Neural progenitor cell (in vitro differentiated cells): ENCODE data around the gene SPNS3. TPM values are rescaled to one million over a fixed set of nuclear protein-coding genes. Genes with fewer than 3 reads are reported as not detected.
A peak's percentile ranks its signal among the peaks of the same experiment; 100 is the strongest.

Source experiments
- DNase-seq: peaks from one replicate; pipeline ENCODE4 v3.0.0-alpha.2; 2016; ENCODE audit warnings: low spot score
- H2AFZ ChIP-seq: fragments of 200-600 bp; sonication (generic); replicated peaks from 2 replicates; pipeline ENCODE4 v1.6.1; 2016; ENCODE audit warnings: antibody characterized with exemption
- H3F3A ChIP-seq: fragments of 200-600 bp; sonication (generic); 2 replicates; pipeline ENCODE4 v1.6.1; 2016; ENCODE audit warnings: antibody characterized with exemption, low read depth
- H3K27ac ChIP-seq: fragments of 200-600 bp; sonication (generic); 2 replicates; pipeline ENCODE4 v1.5.1; 2016; ENCODE audit warnings: mild to moderate bottlenecking
- H3K27me3 ChIP-seq: fragments of 200-600 bp; sonication (generic); 2 replicates; pipeline ENCODE4 v1.6.1; 2016; ENCODE audit warnings: mild to moderate bottlenecking, moderate library complexity
- H3K36me3 ChIP-seq: fragments of 200-600 bp; sonication (generic); 2 replicates; pipeline ENCODE4 v1.5.1; 2016
- H3K4me1 ChIP-seq: fragments of 200-600 bp; sonication (generic); 2 replicates; pipeline ENCODE4 v1.6.1; 2016; ENCODE audit warnings: mixed run types
- H3K4me2 ChIP-seq: fragments of 200-600 bp; sonication (generic); 2 replicates; pipeline ENCODE4 v1.6.1; 2016
- H3K4me3 ChIP-seq: fragments of 200-600 bp; sonication (generic); 2 replicates; pipeline ENCODE4 v1.5.1; 2016
- H3K79me2 ChIP-seq: fragments of 200-600 bp; sonication (generic); 2 replicates; pipeline ENCODE4 v1.6.1; 2016; ENCODE audit warnings: low read depth
- H3K9ac ChIP-seq: fragments of 200-600 bp; sonication (generic); 2 replicates; pipeline ENCODE4 v1.6.1; 2016
- H3K9me3 ChIP-seq: fragments of 200-600 bp; sonication (generic); 2 replicates; pipeline ENCODE4 v1.5.1; 2016; ENCODE audit warnings: low read depth
- H4K20me1 ChIP-seq: fragments of 200-600 bp; sonication (generic); 2 replicates; pipeline ENCODE4 v1.6.1; 2016; ENCODE audit warnings: low read depth
- H3K27ac Mint-ChIP-seq: 3 replicates; pipeline ENCODE4 v1.8.0; 2021; ENCODE audit warnings: mixed read lengths
- H3K27me3 Mint-ChIP-seq: 2 replicates; pipeline ENCODE4 v1.8.0; 2022; ENCODE audit warnings: low read depth, mild to moderate bottlenecking, inconsistent platforms, moderate library complexity, mixed read lengths; ENCODE audit not compliant: insufficient read depth
- H3K36me3 Mint-ChIP-seq: 3 replicates; pipeline ENCODE4 v1.8.0; 2021; ENCODE audit warnings: mixed read lengths
- H3K4me1 Mint-ChIP-seq: 3 replicates; pipeline ENCODE4 v1.8.0; 2021; ENCODE audit warnings: mixed read lengths
- H3K4me3 Mint-ChIP-seq: 3 replicates; pipeline ENCODE4 v1.8.0; 2021; ENCODE audit warnings: mild to moderate bottlenecking, moderate library complexity, mixed read lengths
- H3K9me3 Mint-ChIP-seq: 3 replicates; pipeline ENCODE4 v1.8.0; 2020; ENCODE audit warnings: mixed read lengths
- EZH2 ChIP-seq: fragments of 200-600 bp; sonication (generic); IDR thresholded peaks from 2 replicates; pipeline ENCODE4 v1.6.1; 2017; ENCODE audit warnings: antibody characterized with exemption, mild to moderate bottlenecking, moderate library complexity
- EZH2phosphoT487 ChIP-seq: fragments of 200-600 bp; sonication (generic); IDR thresholded peaks from 2 replicates; pipeline ENCODE4 v1.6.1; 2017; ENCODE audit warnings: antibody characterized with exemption
- total RNA-seq: library from RNA; depleted of rRNA; stranded (reverse); fragments of >200 nt; gene quantifications from 2 replicates; pipeline ENCODE4 v1.2.3, GENCODE V29; 2015; ENCODE audit warnings: low replicate concordance
- TF ChIP-seq, protein P1 (sequence below): fragments of 200-600 bp; sonication (generic); IDR thresholded peaks from 2 replicates; pipeline ENCODE4 v1.5.1; 2017; ENCODE audit warnings: antibody characterized with exemption, mild to moderate bottlenecking

Gene SPNS3
- total RNA-seq, 1 donor from 2014 or later = not detected

DNA sequence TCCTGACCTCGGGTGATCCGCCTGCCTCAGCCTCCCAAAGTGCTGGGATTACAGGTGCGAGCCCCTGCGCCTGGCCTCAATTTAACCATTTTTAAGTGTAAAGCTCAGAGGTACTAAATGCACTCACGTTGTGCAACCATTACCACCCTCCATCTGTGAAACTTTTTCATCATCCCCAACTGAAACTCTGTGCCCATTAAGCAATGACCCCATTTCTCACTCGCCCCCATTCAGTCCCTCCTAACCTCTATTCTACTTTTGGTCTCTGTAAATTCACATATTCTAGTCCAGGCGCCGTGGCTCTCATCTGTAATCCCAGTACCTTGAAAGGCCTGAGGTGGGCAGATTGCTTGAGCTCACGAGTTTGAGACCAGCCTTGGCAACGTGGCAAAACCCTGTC is 8.3 kb upstream of the SPNS3 start:
- no peak overlapping the region for H3K4me3 ChIP-seq
- no peaks in the 10 kb centered on the region for H3K27me3 ChIP-seq
- H3K27ac ChIP-seq = no peak overlapping the region
- no peaks in the 10 kb centered on the region for H3K4me1 ChIP-seq
- Mint-ChIP-seq H3K4me1 (peaks cover 5% of the 10 kb centered on the region), H3K27ac (peak overlapping the region; percentile 30), H3K36me3 (no peaks in the 10 kb centered on the region), H3K9me3 (no peaks in the 10 kb centered on the region), H3K4me3 (no peak overlapping the region), H3K27me3 (peaks cover 8% of the 10 kb centered on the region)
- no peak overlapping the region for H2AFZ ChIP-seq
- TF ChIP-seq, protein P1, sequence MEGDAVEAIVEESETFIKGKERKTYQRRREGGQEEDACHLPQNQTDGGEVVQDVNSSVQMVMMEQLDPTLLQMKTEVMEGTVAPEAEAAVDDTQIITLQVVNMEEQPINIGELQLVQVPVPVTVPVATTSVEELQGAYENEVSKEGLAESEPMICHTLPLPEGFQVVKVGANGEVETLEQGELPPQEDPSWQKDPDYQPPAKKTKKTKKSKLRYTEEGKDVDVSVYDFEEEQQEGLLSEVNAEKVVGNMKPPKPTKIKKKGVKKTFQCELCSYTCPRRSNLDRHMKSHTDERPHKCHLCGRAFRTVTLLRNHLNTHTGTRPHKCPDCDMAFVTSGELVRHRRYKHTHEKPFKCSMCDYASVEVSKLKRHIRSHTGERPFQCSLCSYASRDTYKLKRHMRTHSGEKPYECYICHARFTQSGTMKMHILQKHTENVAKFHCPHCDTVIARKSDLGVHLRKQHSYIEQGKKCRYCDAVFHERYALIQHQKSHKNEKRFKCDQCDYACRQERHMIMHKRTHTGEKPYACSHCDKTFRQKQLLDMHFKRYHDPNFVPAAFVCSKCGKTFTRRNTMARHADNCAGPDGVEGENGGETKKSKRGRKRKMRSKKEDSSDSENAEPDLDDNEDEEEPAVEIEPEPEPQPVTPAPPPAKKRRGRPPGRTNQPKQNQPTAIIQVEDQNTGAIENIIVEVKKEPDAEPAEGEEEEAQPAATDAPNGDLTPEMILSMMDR = no peak
- TF ChIP-seq EZH2 (no peak), EZH2phosphoT487 (no peak)
- no peak overlapping the region for H3K9ac ChIP-seq
- H3K9me3 ChIP-seq = no peaks in the 10 kb centered on the region
- no peak overlapping the region for H3K4me2 ChIP-seq
- no peaks in the 10 kb centered on the region for H3K79me2 ChIP-seq
- H3K36me3 ChIP-seq = no peaks in the 10 kb centered on the region
- H3F3A ChIP-seq = no peaks in the 10 kb centered on the region
- no peak for DNase-seq
- H4K20me1 ChIP-seq = no peaks in the 10 kb centered on the region

DNA sequence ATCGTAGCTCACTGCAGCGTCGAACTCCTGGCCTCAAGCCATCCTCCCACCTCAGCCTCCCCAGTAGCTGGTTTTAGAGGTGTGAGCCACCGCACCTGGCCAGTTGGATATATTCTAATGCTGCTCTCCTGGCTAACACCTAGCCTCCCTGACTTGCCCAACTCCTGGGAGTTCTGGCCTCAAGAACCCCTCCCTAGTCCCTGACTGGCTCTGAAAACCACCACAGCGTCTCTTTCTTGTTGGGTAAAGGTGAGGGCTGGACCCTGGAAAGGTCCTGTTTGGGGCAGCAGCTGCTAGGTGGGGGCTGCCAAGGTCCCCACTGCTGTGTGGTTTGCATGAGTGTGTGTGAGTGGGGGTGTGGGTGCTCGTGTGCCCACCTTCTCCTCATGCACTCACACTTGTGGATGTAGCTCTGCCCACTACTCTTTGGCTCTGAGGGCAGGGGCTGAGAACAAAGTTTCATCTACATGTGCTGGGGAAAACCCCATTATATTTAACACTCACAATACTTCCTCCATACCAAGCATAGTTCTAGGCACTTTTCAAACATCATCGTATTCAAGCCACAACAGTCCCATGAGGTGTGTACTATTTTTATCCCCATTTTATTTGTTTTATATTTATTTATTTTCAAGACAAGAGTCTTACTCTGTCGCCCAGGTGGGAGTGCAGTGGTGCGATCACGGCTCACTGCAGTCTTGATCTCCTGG is 7.1 kb upstream of the SPNS3 start:
- H3F3A ChIP-seq = no peaks in the 10 kb centered on the region
- H4K20me1 ChIP-seq = no peaks in the 10 kb centered on the region
- H3K27me3 ChIP-seq = no peaks in the 10 kb centered on the region
- H3K36me3 ChIP-seq = no peaks in the 10 kb centered on the region
- H3K9me3 ChIP-seq = no peaks in the 10 kb centered on the region
- DNase-seq = no peak
- Mint-ChIP-seq H3K9me3 (no peaks in the 10 kb centered on the region), H3K27ac (no peak overlapping the region), H3K27me3 (peaks cover 6% of the 10 kb centered on the region), H3K36me3 (no peaks in the 10 kb centered on the region), H3K4me3 (no peak overlapping the region), H3K4me1 (peaks cover 5% of the 10 kb centered on the region)
- H3K9ac ChIP-seq = no peak overlapping the region
- TF ChIP-seq EZH2phosphoT487 (no peak), EZH2 (no peak)
- TF ChIP-seq, protein P1 = no peak
- H2AFZ ChIP-seq = no peak overlapping the region
- H3K27ac ChIP-seq = no peak overlapping the region
- no peak overlapping the region for H3K4me3 ChIP-seq
- H3K4me2 ChIP-seq = no peak overlapping the region
- no peaks in the 10 kb centered on the region for H3K79me2 ChIP-seq
- H3K4me1 ChIP-seq = no peaks in the 10 kb centered on the region

DNA sequence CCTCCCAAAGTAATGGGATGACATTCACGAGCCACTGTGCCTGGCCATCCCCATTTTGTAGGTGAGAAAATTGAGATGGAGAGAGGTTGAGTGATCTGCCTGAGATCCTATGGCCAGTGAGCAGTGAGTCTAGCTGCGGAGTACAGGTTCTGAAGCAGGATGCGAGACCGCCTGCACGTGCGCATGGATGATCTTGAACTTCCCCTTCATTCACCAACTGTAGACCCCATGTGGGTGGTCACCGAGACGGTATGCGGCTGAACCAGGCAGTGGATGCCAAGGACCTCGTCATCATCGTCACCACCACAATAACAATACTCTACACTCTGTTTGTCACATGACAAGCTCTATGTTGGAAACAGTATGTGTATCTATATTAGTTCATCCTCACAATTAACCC is 6.2 kb upstream of the SPNS3 start:
- no peaks in the 10 kb centered on the region for H3K9me3 Mint-ChIP-seq
- H3K36me3 ChIP-seq = no peaks in the 10 kb centered on the region

More for the DNA sequence above, 6.2 kb upstream of the SPNS3 start:
- Histone ChIP-seq H3K9me3 (no peaks in the 10 kb centered on the region), H4K20me1 (no peaks in the 10 kb centered on the region), H3K27me3 (no peaks in the 10 kb centered on the region), H3K4me2 (no peak overlapping the region), H3K27ac (no peak overlapping the region), H3K79me2 (no peaks in the 10 kb centered on the region), H3F3A (no peaks in the 10 kb centered on the region), H3K4me3 (no peak overlapping the region), H3K9ac (no peak overlapping the region), H2AFZ (no peak overlapping the region), H3K4me1 (no peaks in the 10 kb centered on the region)
- Mint-ChIP-seq H3K36me3 (no peaks in the 10 kb centered on the region), H3K27ac (no peak overlapping the region), H3K4me1 (peaks cover 5% of the 10 kb centered on the region), H3K27me3 (peaks cover 2% of the 10 kb centered on the region), H3K4me3 (no peak overlapping the region)
- TF ChIP-seq EZH2 (no peak), EZH2phosphoT487 (no peak)
- TF ChIP-seq, protein P1 = no peak
- DNase-seq = no peak
